OCI-LY3 (cell line): ENCODE data around the gene RBM20.
A peak's percentile ranks its signal among the peaks of the same experiment; 100 is the strongest.

Experiments
- H2AFZ ChIP-seq: fragments of 200-600, 300-600 bp; shearing (Covaris generic); 2 replicates; pipeline ENCODE4 v1.6.0; 2014; ENCODE audit warnings: antibody characterized with exemption, low read depth, low read length
- H3K27ac ChIP-seq: fragments of 200-600, 300-600 bp; sonication (generic); 2 replicates; pipeline ENCODE4 v1.5.1; 2014; ENCODE audit warnings: mild to moderate bottlenecking, low read length, moderate library complexity, mixed read lengths
- H3K27me3 ChIP-seq: fragments of 200-600, 300-600 bp; sonication (generic); 2 replicates; pipeline ENCODE4 v1.6.1; 2014; ENCODE audit warnings: low read depth, low read length, mixed read lengths
- H3K36me3 ChIP-seq: fragments of 200-600, 300-600 bp; sonication (generic); replicated peaks from 2 replicates; pipeline ENCODE3; 2014; ENCODE audit warnings: low read depth, low read length, mixed read lengths
- H3K4me1 ChIP-seq: fragments of 300-600, 200-600 bp; sonication (generic); 2 replicates; pipeline ENCODE4 v1.6.1; 2014; ENCODE audit warnings: low read length, mixed read lengths
- H3K4me2 ChIP-seq: fragments of 200-600, 300-600 bp; sonication (generic); 2 replicates; pipeline ENCODE4 v1.6.1; 2014; ENCODE audit warnings: low read length, mixed read lengths
- H3K4me3 ChIP-seq: fragments of 300-600, 200-600 bp; sonication (generic); 2 replicates; pipeline ENCODE4 v1.5.1; 2014; ENCODE audit warnings: antibody characterized with exemption, mild to moderate bottlenecking, low read length, moderate library complexity
- H3K79me2 ChIP-seq: fragments of 300-600, 200-600 bp; shearing (Covaris generic); 2 replicates; pipeline ENCODE4 v1.6.1; 2014; ENCODE audit warnings: mild to moderate bottlenecking, low read length, mixed read lengths
- H3K9ac ChIP-seq: fragments of 300-600, 200-600 bp; shearing (Covaris generic); 2 replicates; pipeline ENCODE4 v1.6.0; 2014; ENCODE audit warnings: mild to moderate bottlenecking, low read length, moderate library complexity
- H3K9me3 ChIP-seq: fragments of 200-600, 300-600 bp; shearing (Covaris generic); 2 replicates; pipeline ENCODE4 v1.6.1; 2014; ENCODE audit warnings: low read length, mixed read lengths; ENCODE audit not compliant: insufficient read depth
- H4K20me1 ChIP-seq: fragments of 200-600, 300-600 bp; sonication (generic); 2 replicates; pipeline ENCODE4 v1.6.1; 2016; ENCODE audit warnings: low read length, mixed read lengths; ENCODE audit not compliant: insufficient read depth
- CTCF ChIP-seq: fragments of 200-600, 300-600 bp; sonication (generic); IDR thresholded peaks from 2 replicates; pipeline ENCODE4 v1.5.1; 2014; ENCODE audit warnings: antibody characterized with exemption, low read length, low read depth
- EZH2phosphoT487 ChIP-seq: fragments of 200-600 bp; shearing (Covaris generic); IDR thresholded peaks from 2 replicates; pipeline ENCODE4 v1.6.1; 2018; ENCODE audit warnings: antibody characterized with exemption, mixed run types, low read depth

RBM20 gene

GRCh38 chr10:110827410-110827809 is 183.3 kb downstream of the RBM20 start:
- Histone ChIP-seq H4K20me1 (no peaks in the 10 kb centered on the region), H3K9ac (no peak overlapping the region), H3K9me3 (no peaks in the 10 kb centered on the region), H3K4me2 (no peak overlapping the region), H3K4me3 (no peak overlapping the region), H2AFZ (no peak overlapping the region), H3K27ac (no peak overlapping the region), H3K79me2 (no peaks in the 10 kb centered on the region), H3K4me1 (peaks cover 59% of the 10 kb centered on the region), H3K27me3 (peaks cover 5% of the 10 kb centered on the region; the same call in 1 of the 2 replicates), H3K36me3 (no peaks in the 10 kb centered on the region)
- no peak for TF ChIP-seq EZH2phosphoT487
- no peak for TF ChIP-seq CTCF

- H3K27me3 ChIP-seq: peaks cover 5% of the 10 kb centered on the region; the same call in 1 of the 2 replicates
- no peaks in the 10 kb centered on the region for H4K20me1 ChIP-seq
- no peaks in the 10 kb centered on the region for H3K36me3 ChIP-seq
- H3K4me2 ChIP-seq: no peak overlapping the region
- H2AFZ ChIP-seq: no peak overlapping the region
- no peaks in the 10 kb centered on the region for H3K79me2 ChIP-seq
- no peaks in the 10 kb centered on the region for H3K9me3 ChIP-seq
- no peak overlapping the region for H3K27ac ChIP-seq
- no peak overlapping the region for H3K4me3 ChIP-seq
- peaks cover 54% of the 10 kb centered on the region for H3K4me1 ChIP-seq
- no peak for TF ChIP-seq EZH2phosphoT487
- TF ChIP-seq CTCF: no peak
- H3K9ac ChIP-seq: no peak overlapping the region
These were observed 183.7 kb downstream of the RBM20 start for GRCh38 chr10:110827875-110828274.

- no peak for TF ChIP-seq CTCF
- TF ChIP-seq EZH2phosphoT487: no peak
- Histone ChIP-seq H4K20me1 (no peaks in the 10 kb centered on the region), H3K79me2 (no peaks in the 10 kb centered on the region), H2AFZ (no peak overlapping the region), H3K9me3 (no peaks in the 10 kb centered on the region), H3K27me3 (peaks cover 5% of the 10 kb centered on the region; the same call in 1 of the 2 replicates), H3K4me2 (no peak overlapping the region), H3K9ac (no peak overlapping the region), H3K4me3 (no peak overlapping the region), H3K27ac (no peak overlapping the region), H3K4me1 (peaks cover 48% of the 10 kb centered on the region), H3K36me3 (no peaks in the 10 kb centered on the region)
These were observed 184.4 kb downstream of the RBM20 start for GRCh38 chr10:110828525-110828924.

GRCh38 chr10:110829721-110830410 is 185.7 kb downstream of the RBM20 start:
- Histone ChIP-seq H3K4me3 (peak overlapping the region; percentile 37; the same call in 1 of the 2 replicates), H3K36me3 (no peaks in the 10 kb centered on the region), H3K4me2 (peak overlapping the region; percentile 74), H3K27ac (no peak overlapping the region), H2AFZ (no peak overlapping the region), H3K9ac (no peak overlapping the region), H3K9me3 (no peaks in the 10 kb centered on the region), H3K79me2 (no peaks in the 10 kb centered on the region), H3K4me1 (peaks cover 35% of the 10 kb centered on the region), H4K20me1 (no peaks in the 10 kb centered on the region), H3K27me3 (peaks cover 5% of the 10 kb centered on the region; the same call in 1 of the 2 replicates)
- TF ChIP-seq CTCF: no peak
- no peak for TF ChIP-seq EZH2phosphoT487
